Measurements from ENCODE around the gene PRRC2B.
A peak's percentile ranks its signal among the peaks of the same experiment; 100 is the strongest.
"Not testable (repeated sequence)": the region's sequence is repeated elsewhere in the genome, so short reads cannot be mapped to it uniquely, and the experiment has no call there.

Gene PRRC2B

DNA sequence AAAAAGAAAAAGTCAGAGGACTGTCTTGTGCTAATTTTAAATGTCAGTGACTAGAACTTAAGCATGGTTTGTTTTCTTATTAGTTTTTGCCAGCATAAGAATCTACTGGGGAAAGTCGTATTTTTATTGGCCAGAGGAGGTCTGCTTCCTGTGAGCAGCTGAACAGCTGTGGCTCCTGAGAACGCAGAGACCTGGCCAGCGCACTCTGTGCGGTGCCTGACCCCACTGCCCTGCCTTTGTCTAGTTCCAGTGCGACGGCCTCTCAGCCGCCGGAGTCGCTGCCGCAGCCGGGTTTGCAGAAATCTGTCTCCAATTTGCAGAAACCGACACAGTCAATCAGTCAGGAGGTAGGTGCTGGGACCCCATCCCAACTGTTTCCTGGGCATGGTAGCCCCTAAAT is 42.5 kb downstream of the PRRC2B start:
- no peak for DNase-seq (ENCODE audit: low spot score)

DNA sequence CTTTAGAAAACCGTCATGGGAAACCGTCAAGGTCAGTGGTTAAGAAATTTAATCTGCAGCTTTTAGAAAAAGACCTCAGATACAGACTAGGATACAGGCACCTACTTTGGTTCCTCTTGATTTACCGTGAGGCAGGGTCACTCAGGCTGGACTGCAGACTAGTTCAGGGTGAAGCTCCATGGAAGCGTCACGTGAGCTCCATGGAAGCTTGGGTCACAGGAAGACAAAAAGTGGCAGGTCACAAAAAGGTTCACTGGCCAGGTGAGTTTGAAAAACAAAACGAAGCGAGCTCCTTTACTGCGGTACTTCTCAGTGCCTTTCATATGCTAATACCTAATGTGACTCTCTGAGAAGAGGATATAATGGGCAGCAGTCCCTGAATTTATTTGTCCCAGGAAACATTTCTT is 43.0 kb downstream of the PRRC2B start:
- no peak for DNase-seq (ENCODE audit: low spot score)

DNA sequence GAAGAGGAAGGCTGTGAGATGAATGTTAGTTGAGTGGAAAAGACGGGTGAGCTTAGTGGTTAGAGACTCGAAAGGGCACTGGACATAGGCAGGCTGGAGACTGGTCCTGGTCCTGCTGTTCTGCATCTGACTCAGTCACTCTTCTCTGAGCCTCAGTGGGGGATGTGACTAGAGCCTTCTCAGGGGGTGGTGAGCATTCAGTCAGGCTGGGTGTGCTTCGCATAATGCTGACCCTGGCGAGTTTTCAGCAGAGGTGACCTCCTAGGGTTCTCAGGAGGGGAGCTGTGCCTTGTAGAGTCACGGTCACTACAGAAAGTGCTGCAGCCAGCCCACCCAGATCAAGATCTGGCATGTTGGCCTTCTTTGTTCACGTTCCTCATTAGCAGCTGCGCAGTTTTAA is 44.3 kb downstream of the PRRC2B start:
- no peak for DNase-seq (ENCODE audit: low spot score)

- DNase-seq (ENCODE audit: low spot score): no peak
Measured at GRCh38 chr9:131439224-131439623, 45.3 kb downstream of the PRRC2B start.

DNA sequence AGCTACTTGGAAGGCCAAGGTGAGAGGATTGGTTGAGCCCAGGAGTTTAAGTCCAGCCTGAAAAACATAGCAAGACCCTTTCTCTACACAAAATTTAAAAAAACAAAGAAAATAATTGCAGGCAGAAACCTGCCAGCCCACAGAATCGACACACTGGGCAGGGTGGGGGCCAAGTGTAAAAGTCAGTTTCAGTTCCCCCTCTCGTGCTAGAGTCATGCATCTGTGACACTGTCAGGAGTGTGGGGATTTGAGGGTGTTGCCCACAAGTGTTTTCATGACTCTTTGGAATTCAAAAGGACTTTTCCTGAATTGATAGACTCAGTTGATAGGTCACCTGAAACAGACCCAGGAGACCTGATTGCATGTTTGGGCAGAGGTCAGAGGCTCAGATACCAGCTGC is 47.6 kb downstream of the PRRC2B start:
- DNase-seq (ENCODE audit: low spot score): no peak

GRCh38 chr9:131442351-131442750 is 48.5 kb downstream of the PRRC2B start:
- DNase-seq (ENCODE audit: low spot score): no peak

DNA sequence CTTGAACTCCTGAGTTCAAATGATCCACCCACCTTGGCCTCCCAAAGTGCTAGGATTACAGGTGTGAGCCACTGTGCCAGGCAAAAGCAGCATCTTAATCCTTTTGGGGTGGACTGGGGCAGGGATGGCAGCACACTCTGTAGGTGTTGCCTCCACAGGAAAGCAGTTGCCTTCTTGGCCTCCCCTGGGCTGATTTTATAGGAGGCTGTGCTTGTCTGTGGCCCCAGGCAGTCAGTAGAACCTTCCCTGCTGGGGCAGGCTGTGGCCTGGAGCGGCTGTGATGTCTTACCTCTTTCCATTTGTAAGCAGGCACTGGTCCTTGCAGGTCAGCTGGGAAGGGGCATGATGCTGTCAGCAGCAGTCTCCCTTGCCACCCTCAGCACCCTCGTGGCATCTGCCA is 49.8 kb downstream of the PRRC2B start:
- no peak for DNase-seq (ENCODE audit: low spot score)

DNA sequence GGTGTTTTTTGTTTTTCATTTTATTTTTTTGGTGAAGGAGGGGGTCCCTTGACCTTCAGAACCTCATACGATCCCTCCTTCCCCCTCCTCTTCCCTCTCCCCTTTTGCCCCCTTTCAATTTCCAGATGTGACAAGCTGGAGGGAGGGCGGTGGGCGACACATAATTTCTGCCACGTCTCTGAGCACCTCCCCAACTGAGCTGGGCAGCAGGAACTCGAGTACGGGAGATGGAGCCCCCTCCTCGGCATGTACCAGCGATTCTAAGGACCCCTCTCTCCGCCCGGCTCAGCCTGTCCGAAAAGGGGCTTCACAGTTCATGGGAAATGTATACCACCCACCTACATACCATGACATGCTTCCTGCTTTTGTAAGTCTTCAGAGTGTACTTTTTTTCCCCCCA is 52.4 kb downstream of the PRRC2B start:
- DNase-seq (ENCODE audit: low spot score): no peak

DNA sequence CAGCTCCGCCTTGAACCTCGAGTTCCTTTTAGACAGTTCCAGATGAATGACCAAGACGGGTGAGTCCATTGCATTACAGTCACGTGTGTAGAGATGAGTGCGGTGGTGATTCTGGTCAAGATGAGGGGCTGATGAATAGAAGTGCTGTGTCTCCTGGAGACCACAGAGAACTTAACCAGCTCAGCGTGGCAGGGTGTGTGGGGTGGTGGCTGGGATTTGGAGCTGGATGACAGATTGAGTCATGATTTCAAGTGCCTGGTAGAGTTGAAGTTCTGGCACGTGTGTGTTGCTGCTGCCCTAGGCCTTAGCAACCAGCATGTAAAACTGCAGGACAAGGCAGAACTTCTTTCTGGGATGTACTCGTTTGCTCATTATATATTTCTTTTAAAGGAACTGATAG is 53.3 kb downstream of the PRRC2B start:
- no peak for DNase-seq (ENCODE audit: low spot score)

DNA sequence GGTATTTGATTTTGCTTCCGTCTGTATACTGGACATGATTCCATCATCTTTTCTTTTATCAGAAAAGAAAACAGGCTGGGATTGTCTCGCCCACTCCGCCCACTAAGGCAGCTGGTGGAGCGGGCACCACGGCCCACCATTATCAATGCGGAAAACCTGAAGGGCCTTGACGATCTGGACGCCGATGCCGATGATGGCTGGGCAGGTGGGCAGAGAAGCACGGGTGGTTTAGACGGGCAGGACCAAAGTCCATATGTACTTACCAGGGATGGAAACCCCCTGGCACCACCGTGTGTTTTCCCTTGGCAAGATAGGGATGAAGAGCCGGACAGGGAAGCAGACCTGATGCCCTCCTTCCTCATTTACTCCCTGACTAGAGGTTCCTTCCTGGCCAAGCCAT is 53.7 kb downstream of the PRRC2B start:
- no peak for DNase-seq (ENCODE audit: low spot score)

- DNase-seq (ENCODE audit: low spot score): no peak
Measured at GRCh38 chr9:131448818-131449217, 54.9 kb downstream of the PRRC2B start.

DNA sequence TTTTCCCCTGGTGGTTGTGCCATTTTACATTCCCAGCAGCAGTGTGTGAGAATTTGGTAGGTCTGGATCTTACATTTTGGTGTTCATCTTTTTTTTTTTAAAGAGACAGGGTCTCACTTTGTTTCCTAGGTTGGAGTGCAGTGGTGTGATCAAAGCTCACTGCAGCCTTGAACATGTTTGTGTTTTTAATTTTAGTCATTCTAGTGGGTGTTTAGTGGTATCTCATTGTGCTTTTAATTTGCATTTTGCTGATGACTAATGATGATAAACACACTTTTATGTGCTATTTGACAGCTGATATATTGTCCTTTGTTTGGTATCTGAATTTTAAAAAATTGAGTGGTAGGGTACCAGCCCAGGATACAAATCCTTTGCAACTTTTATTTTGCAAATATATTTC is 55.4 kb downstream of the PRRC2B start:
- peak; percentile 65 for DNase-seq (ENCODE audit: low spot score)

DNA sequence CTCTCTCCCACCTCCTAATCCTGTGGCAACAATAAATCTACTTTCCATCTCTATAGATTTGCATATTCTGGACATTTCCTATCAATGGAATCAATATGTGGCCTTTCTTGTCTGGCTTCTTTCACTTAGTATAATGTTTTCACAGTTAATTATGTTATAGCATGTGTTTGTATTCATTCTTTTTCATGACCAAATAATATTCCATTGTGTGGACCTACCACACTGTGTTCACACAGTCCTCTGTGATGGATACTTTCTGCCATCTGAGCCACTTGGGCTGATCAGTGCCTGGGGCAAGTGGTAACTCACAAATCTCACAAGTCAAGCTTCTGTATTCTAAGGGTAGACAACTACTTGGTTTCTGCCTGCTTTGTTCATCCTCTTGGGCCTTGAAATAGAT is 60.1 kb downstream of the PRRC2B start:
- no peak for DNase-seq (ENCODE audit: low spot score)

- DNase-seq (ENCODE audit: low spot score): not testable (repeated sequence)
Measured at GRCh38 chr9:131455655-131456054, 61.8 kb downstream of the PRRC2B start.

DNA sequence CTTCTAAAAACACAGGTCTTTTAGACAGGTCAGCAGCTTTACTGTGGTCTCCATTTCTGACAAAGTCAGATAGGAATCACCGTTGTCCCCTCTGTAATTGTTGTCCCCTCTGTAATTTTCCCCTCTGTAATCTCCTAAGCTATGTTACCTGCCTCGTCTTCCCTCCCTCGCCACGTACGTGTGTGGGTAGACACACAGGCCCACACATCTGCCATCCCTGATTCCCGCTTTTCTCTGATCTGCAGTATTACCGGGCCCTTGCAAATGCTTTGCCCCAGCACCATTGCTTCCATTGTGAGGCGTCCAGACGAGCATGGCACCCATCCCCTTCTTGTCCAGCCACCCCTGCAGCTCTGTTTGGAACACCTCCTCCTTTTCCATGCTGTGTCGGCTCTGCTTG is 63.9 kb downstream of the PRRC2B start:
- DNase-seq (ENCODE audit: low spot score): no peak

- DNase-seq (ENCODE audit: low spot score): no peak
Measured at GRCh38 chr9:131459056-131459455, 65.2 kb downstream of the PRRC2B start.

- no peak for DNase-seq (ENCODE audit: low spot score)
Measured at GRCh38 chr9:131461166-131461565, 67.3 kb downstream of the PRRC2B start.

GRCh38 chr9:131464354-131465000 is 70.6 kb downstream of the PRRC2B start:
- no peak for DNase-seq (ENCODE audit: low spot score)

- no peak for DNase-seq (ENCODE audit: low spot score)
Measured at GRCh38 chr9:131465401-131465800, 71.5 kb downstream of the PRRC2B start.

DNA sequence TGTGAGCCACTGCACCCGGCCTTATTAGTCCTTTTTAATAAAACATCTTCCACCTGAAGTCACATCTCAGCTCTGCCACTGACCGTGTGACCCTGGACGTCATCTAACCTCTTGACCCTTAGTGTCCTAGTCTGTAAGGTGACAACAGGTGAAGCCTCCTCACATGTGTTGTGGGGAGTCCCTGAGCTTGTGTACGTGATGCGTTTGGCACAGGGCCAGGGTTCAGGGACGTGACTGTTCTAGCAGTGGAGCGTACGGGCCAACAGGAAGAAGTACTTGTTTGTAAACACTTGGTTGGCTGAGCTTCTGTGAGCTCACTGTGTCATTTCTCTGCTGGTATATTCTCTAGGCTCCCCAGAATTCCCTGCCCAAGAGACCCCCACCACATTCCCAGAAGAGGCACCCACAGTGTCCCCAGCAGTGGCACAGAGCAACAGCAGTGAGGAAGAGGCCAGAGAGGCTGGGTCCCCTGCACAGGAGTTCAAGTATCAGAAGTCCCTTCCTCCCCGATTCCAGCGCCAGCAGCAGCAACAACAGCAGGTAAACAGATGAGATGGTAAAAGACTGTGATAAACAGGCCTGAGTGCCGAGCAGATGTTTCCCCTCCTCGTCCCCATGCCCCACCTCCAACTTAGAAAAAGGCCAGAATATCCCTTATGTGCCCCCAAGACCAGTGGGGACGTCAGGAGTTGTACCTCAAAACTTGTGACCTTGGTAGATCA is 73.5 kb downstream of the PRRC2B start:
- DNase-seq (ENCODE audit: low spot score): no peak

DNA sequence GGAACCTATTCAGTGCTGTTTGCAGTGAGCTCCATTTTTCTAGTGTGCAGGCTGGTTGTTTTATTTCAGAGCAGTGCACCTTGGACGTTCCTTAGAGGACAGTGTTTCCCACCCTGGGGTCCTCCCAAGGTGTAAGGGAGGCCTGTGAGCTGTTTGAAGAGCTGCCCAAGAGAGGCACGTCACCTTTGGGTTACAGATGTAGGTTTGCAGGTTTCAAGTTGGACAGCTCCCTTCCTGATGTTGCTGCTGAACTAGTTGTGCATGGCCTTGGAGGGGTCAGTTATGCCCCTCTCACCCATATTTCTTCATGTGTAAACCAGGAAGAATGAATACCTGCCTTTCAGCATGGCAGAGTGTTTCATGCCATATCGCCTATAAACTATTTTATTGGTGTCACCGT is 74.1 kb downstream of the PRRC2B start:
- DNase-seq (ENCODE audit: low spot score): no peak

- DNase-seq (ENCODE audit: low spot score): no peak
Measured at GRCh38 chr9:131469356-131469755, 75.5 kb downstream of the PRRC2B start.

DNA sequence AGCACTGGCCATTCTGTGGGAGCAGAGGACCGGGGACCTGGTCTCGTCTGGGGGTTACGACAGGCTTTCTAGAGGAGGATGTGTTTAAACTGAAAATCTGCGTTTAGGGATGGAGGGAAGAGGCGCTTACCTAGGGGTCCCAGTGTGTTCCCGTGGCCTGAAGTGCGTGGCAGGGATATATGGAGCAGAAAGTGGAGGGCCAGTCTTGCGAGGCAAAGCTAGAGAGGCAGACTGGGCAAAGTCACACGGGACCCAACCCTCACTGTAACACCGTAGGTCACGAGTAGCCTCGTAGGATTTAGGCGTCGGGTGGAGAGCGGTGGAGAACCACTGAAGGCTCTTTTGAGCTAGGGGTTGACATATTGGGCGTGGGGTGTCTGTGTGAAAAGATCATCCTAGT is 76.1 kb downstream of the PRRC2B start:
- DNase-seq (ENCODE audit: low spot score): no peak

DNA sequence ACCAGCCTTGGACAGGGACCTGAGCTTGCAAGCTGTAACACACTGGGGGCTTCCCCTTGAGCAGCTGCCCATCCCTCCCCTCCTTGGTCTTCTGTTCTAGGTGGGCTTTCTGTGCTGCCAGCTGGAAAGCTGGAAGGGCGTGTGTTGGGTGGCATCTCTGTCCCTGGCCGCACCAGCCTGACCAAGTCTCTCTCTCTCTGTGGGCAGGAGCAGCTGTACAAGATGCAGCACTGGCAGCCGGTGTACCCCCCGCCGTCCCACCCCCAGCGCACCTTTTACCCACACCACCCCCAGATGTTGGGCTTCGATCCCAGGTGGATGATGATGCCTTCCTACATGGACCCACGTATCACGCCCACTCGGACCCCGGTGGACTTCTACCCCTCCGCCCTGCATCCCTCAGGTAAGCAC is 76.7 kb downstream of the PRRC2B start:
- DNase-seq (ENCODE audit: low spot score): no peak
